NCI-H1092 (cell line): Measurements from ENCODE around the gene RBM11.

ENCODE experiments used
- DNase-seq: peaks from one replicate; lab custom pipeline; 2025; lab: John Stamatoyannopoulos, UW

Gene RBM11

GRCh38 chr21:14271053-14271452 is 55.1 kb downstream of the RBM11 start:
- DNase-seq = no peak

- DNase-seq = no peak
Measured at GRCh38 chr21:14271641-14272040, 55.7 kb downstream of the RBM11 start.

- DNase-seq = no peak
Measured at GRCh38 chr21:14273736-14274538, 58.0 kb downstream of the RBM11 start.

- no peak for DNase-seq
Measured at GRCh38 chr21:14275702-14276205, 59.8 kb downstream of the RBM11 start.
